ENCODE measurements around the gene SRSF1.
"Not testable (repeated sequence)": the region's sequence is repeated elsewhere in the genome, so short reads cannot be mapped to it uniquely, and the experiment has no call there.

SRSF1 gene

GRCh38 chr17:57963149-57963511 is 43.9 kb downstream of the SRSF1 start:
- DNase-seq, result no peak

DNA sequence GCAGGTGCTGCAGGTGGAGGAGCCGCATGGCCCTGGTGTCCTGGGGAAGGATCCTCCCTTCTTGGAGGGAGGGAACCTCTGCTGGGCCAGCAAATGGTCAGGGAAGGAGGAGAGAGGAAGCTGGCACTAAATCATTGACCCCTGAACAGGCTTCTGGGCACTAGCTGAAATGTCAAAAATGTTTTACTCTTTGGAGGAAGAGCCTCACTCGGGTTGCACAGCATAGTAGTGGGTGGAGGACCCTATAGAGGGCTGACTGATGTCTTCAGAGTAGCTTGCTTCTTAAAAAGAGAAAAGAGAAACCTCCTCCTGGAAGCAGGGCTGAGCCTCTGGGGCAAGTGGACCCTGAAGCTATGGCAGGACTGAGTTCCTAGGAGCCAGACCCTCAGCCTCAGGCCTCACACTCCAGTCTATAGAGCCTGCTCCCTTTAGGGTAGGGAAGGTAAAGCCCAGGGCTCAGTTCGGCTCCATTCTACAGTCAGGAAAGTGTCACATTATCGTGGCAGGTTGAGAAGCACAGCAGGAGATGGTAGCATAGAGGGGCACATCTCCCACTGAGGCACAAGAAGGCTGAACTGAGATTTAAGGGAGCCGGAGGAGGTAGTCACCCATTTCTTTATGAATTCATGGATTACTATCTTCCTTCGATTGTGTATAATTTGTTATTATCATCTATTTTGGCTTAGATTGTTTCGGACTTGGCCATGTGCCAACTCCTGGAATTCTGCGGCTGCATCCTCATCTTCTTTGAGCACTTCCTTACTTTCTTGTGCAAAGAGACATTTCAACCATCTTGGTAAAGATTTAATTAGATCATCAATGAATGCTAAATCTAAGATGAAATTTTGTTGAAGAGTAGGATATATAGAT is 44.5 kb downstream of the SRSF1 start:
- DNase-seq, result no peak

DNA sequence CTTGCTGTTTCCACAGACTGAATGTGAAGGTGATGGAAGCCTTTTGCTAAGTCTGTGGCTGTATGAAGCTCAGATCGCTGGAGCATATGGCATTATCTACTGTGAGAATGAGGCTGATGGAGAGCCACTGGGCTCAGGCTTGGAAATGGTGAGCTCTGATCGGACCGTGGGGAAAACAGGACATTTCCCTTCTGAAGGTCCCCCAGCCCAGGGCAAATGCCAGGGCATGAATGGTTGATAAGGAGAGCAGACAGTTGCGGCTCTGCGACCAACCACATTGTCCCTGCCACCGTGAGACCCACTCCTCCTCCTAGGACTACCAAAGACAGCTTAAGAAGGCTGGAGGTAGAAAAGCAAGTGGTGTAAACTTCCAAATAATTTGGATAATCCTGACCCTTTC is 47.1 kb downstream of the SRSF1 start:
- DNase-seq, result no peak

DNA sequence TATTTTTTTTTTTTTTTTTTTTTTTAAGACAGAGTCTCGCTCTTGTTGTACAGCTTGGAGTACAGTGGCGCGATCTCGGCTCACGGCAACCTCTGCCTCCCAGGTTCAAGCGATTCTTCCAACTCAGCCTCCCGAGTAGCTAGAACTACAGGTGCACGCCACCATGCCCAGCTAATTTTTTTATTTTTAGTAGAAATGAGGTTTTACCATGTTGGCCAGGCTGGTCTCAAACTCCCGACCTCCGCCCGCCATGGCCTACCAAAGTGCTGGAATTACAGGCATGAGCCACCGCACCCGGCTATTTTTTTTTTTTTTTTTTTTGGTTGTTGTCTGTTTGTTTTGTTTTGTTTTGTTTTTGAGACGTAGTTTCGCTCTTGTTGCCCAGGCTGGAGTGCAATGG is 48.7 kb downstream of the SRSF1 start:
- not testable (repeated sequence) for DNase-seq

DNA sequence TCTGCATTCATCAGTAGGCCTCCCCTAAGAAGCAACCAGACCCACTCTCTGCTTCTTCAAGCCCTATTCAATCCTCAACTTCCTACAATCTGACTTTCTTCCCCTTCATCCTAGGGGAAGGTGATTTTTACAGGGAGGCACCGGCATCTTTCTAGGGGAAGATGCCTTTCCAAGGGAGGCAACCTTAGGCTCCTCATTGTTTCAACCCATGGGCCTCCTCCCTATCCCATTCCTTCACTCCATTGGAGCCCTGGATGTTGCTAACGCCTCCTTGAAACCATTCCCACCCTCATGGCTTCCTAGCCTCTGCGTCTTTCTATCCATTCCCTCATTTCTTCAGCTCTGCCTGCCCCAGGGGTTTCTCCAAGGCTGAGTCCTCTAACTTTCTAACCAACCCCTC is 49.2 kb downstream of the SRSF1 start:
- DNase-seq, result no peak

DNA sequence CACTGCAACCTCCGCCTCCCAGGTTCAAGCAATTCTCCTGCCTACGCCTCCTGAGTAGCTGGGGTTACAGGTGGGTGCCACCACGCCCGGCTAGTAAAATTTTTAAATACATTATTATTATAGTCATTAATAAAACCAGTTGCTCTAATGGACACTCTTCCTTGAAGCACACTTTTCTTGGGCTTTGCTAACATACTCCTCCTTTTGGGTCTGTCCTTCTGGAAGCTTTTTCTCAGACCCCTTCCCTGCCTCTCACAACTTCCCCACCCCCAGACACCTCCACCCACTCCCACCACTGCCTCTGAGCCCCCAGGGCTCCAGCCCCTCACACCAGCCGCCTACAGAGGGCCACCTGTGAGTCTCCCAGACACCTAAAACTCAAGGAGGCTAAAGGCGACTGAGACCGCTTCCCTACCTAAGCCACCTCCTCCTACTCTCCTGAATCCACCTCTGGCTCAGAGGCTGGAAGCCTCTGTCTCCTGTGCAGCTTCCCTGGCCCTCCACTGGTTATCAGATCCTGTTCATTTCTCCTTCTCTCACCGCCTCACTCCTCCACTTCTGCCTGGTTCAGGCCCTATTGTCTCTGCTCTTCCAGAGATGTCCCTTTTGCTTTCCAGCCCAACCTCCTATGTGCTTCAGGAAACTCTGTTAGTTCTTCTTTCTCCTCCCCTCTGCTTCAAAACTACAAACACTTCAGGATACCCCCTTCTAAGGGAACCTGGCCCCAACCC is 49.8 kb downstream of the SRSF1 start:
- DNase-seq, result no peak

DNA sequence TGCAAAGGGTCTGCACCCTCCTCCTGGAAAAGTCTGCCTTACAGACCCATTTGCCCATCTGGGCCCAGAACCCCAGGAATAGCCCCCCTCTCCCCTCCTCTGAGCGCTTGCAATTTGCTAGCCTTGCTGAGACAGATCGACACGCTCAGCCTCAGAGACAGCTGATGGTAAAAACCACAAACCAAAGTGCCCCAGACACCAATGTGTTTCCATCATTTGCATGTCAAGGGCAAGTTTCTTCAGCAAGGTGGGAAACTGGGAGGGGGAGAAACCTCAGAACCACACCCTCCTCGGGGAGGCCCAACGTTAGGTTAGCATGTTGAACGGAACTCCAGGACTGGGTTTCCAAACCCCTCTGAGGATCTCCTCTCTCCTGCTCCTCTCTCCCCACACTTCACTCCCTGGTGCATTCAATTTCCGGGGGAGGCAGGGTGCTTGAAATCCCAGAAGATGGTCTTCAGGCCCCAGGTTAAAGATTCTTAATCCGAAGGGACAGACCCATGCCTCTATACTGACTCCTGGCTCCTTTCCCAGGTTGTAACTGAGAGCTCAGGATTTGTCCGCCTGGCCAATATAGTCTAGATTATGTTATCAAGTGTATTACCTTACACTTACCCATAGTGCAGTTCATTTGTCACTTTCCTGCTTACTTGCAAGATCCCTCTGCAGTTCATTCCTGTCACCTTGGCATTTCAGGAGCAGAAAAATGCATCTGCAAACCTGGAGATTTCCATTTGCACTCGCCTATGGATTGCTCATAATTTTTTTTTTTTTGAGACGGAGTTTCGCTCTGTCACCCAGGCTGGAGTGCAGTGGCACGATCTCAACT is 50.5 kb downstream of the SRSF1 start:
- DNase-seq, result no peak

- peak; percentile 64 for DNase-seq
Measured at GRCh38 chr17:57955183-57955931, 51.7 kb downstream of the SRSF1 start, which contains the start of gene CUEDC1. Gene CUEDC1, minus strand, starts transcription at chr17:57955412. Its CDS starts 69,848 bp downstream, at chr17:57885564.

DNA sequence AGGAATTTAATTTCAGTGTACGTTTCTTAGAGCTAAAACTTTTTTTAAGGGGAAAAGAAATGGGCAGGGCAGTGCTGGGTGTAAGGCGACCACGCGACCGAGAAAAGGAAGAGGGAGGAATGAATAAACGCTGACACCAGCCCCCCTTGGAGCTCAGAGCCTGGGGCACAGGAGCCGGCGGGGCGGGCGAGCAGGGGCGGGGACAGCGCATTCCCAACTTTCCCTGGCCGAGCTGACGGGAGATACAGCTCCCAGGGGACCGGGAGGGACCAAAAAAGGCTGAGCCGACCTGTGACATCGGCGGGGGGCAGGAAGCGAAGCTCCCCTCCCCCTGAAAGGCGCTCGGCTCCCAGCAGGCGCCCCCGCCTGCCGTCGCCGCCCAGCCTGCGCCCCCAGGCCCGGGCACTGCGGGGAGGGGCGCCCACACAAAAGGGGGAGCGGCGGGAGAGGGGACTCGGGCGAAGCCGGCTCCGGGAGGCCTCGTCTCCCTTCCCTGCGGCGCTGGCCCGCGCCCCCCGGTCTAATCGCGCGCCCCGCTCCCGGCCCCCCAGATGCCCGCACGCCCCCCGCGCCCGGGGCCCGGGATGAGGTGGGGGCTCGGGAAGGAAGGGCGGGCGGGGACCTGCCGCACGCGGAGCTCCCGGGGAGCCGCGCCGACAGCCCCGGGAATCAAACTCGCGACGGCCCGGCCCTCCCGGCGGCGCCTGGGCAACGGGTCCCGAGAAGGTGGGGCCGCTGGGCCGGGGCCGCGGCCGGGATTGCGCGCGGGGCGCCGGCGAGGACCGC is 52.5 kb downstream of the SRSF1 start:
- peak; percentile 84 for DNase-seq

DNA sequence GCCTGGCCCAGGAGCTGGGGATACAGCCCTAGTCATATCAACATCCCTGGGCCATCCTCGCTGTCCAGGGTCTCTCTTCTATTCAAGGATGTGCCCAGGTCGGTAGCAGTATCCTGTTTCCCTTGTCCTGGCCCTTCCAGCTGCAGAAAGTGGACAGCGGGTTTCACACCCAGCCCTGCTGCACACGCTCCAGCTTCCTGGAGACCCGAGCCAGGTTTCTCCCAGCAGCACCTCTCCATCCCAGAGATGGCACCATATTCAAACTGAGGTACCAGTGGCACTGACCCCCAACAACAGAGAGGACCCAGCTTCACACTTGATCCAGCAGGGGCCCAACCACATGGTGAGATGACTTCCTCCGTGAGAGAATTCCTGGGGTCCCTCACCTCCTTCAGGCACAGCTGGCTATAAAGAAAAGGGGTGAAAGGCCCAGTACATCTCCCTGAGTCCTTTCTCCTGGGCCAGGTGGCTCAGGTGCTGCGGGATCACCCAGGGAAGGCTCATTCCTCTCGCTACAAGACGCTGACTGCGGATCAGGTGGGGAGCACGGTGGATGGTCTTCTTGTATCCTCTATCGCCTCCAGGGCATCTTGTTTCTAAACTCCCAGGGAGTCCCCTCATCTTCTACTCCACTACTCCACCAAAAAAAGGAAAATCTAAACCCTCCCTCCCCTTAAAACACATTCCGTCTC is 53.2 kb downstream of the SRSF1 start:
- DNase-seq, result no peak

All from EL (cell line).